HL-60 (cell line): Measurements from ENCODE around the gene CCDC138.

Experiments
- POLR2AphosphoS5 ChIP-seq: IDR thresholded peaks from 2 replicates; pipeline ENCODE4 v1.6.1; 2012; ENCODE audit warnings: low read depth
- TF ChIP-seq, protein P1 (sequence below): IDR thresholded peaks from one replicate; pipeline ENCODE4 v1.5.1; 2011; ENCODE audit warnings: low read length, control low read depth, inconsistent platforms; ENCODE audit not compliant: insufficient read depth
- TF ChIP-seq, protein P2 (sequence below): IDR thresholded peaks from 2 replicates; pipeline ENCODE4 v1.6.1; 2012; ENCODE audit warnings: low read depth; ENCODE audit not compliant: insufficient replicate concordance

DNA sequence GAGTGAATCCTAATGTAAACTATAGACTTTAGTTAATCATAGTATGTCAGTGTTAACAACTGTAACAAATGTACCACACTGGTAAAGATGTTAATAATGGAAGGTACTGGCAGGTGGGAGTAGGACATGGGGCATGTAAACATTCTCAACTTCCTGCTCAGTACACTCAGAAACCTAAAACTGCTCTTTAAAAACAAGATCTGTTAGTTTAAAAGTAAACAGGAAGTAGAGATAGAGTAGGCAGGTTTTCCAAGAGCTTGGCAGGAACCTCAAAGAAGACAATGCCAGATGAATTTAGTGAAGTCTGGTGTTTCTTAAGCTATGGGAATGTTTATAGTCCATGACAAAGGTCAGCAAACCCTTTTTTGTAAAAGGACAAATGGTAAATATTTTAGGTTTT lies 46.6 kb downstream of the CCDC138 start:
- TF ChIP-seq, protein P1, sequence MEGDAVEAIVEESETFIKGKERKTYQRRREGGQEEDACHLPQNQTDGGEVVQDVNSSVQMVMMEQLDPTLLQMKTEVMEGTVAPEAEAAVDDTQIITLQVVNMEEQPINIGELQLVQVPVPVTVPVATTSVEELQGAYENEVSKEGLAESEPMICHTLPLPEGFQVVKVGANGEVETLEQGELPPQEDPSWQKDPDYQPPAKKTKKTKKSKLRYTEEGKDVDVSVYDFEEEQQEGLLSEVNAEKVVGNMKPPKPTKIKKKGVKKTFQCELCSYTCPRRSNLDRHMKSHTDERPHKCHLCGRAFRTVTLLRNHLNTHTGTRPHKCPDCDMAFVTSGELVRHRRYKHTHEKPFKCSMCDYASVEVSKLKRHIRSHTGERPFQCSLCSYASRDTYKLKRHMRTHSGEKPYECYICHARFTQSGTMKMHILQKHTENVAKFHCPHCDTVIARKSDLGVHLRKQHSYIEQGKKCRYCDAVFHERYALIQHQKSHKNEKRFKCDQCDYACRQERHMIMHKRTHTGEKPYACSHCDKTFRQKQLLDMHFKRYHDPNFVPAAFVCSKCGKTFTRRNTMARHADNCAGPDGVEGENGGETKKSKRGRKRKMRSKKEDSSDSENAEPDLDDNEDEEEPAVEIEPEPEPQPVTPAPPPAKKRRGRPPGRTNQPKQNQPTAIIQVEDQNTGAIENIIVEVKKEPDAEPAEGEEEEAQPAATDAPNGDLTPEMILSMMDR: no peak
- TF ChIP-seq POLR2AphosphoS5: no peak
- TF ChIP-seq, protein P2, sequence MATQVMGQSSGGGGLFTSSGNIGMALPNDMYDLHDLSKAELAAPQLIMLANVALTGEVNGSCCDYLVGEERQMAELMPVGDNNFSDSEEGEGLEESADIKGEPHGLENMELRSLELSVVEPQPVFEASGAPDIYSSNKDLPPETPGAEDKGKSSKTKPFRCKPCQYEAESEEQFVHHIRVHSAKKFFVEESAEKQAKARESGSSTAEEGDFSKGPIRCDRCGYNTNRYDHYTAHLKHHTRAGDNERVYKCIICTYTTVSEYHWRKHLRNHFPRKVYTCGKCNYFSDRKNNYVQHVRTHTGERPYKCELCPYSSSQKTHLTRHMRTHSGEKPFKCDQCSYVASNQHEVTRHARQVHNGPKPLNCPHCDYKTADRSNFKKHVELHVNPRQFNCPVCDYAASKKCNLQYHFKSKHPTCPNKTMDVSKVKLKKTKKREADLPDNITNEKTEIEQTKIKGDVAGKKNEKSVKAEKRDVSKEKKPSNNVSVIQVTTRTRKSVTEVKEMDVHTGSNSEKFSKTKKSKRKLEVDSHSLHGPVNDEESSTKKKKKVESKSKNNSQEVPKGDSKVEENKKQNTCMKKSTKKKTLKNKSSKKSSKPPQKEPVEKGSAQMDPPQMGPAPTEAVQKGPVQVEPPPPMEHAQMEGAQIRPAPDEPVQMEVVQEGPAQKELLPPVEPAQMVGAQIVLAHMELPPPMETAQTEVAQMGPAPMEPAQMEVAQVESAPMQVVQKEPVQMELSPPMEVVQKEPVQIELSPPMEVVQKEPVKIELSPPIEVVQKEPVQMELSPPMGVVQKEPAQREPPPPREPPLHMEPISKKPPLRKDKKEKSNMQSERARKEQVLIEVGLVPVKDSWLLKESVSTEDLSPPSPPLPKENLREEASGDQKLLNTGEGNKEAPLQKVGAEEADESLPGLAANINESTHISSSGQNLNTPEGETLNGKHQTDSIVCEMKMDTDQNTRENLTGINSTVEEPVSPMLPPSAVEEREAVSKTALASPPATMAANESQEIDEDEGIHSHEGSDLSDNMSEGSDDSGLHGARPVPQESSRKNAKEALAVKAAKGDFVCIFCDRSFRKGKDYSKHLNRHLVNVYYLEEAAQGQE: no peak
